ENCODE results near the gene FRG1.

- TF ChIP-seq EZH2 (IDR thresholded peaks at IDR 0.05; ENCODE audit: low read length, missing control alignments): no peak
- no peak for TF ChIP-seq CTCF (conservative IDR thresholded peaks at IDR 0.05 in 1 of 2, IDR thresholded peaks at IDR 0.05 in 1 of 2; ENCODE audit: low read depth in 1 of 2, low read length in 2 of 2)
Measured at GRCh38 chr4:189897667-189898066, 43.0 kb upstream of the FRG1 start.

All from fibroblast of lung (primary cell).